SHP77 treated with DMSO at 0.1 percent for 48 hours (cell line): ENCODE data around the gene CCRL2.
"Not testable (repeated sequence)": the region's sequence is repeated elsewhere in the genome, so short reads cannot be mapped to it uniquely, and the experiment has no call there.

Experiments
- DNase-seq: peaks from one replicate; lab custom pipeline; 2025; lab: John Stamatoyannopoulos, UW

The CCRL2 gene

DNA sequence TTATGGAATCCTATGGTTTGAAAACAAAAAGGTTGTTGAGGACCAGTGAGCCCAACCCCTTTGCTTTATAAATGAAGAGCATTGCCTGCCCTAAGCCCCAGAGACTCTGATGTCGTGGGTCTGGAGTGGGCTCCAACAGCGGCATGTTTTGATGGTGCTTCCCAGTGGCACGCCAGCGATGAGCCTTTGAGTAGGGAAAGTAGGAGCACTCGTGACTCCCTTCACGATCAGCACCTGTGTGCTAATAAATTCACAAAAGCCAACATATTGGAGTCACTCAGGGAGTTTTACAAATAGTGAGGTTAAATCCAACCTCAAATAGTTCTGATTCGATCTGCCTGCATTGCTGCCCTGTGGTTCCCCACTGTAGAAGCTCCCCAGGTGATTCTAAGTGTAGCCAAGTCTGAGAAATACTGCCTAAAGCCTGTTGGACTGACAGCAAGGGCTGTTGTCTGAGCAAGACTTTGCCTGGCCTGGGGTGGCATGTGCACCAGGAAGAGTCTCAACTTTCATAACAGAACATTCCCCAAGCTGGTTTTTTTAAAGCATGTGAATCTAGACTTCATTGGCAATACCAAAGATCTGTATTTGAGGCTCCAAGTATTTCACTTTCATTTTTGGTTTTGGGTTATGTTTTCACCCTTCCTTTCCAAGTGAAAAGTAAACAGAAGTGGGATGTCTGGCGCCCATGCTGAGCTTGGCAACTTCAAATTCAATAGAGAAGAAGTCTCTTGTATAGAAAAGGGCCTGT lies 26.4 kb upstream of the CCRL2 start:
- DNase-seq, result no peak

DNA sequence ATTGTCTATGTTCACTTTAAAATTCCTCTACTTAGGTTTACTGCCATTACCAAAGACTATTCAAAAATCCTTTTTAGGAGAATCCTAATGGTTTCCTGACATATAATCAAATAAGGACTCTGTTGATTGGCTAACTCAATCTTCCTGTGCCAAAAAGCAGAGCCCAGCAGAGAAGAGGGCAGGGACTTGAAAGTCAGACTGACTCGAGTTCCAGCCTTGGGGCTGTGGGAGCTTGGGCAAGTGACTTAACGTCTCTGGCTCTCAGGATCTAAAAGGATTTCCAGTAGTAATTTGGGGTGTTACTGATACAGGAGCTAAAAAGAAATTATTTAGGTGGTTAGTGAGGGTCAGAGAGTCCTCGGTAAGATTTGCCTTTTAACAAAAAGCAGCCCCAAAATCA lies 25.4 kb upstream of the CCRL2 start:
- no peak for DNase-seq

DNA sequence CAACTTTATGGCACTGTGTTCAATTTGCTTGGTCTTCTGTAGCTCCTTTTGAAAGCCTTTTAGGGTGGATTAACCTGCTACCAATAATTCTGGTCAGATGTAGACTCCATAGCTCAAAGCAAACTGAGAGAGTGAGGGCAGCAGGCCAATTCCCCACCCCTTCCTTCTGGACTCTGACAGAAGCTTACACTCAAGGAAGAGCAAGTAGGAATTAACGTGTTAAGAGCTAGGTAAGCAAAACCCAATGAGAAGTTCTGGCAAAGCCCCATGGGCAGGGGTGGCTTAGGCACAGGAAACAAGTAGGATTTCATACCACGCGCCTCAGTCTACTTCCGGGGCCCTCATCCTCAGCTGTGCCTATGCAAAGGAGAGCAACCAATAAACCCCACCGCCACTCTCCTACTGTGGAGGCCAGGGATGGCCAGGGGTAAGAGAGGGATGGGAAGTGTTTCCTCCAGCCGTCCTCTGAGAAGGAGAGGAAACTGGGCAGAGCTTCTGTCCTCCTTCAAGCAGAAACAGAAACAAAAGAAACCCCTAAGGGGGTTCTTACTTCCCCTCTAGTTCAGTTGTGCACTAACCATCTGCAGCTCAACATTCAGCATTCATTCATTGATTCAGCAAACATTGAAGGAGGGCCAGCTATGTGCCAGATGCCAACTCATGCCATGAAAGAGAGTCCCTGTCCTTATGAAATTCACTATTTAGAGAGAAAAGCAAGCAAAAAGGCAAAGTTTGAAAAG lies 23.7 kb upstream of the CCRL2 start:
- DNase-seq, result no peak

DNA sequence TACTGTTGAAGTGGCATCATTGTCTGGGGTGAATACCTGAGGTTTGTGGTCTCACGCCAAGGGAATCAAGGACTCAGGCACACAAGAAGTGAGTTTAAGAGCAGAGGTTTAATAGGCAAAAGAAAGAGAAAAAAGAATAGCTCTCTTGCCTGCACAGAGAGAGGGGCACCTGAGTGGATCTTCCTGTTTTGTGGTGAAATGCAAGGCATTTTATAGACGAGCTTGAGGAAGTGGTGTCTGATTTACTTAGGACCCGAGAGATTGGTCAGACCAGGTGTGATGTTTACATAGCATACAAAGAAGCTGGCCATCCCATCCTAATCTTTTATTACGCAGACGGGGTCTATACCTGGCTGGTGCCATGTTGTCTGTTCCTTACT lies 23.1 kb upstream of the CCRL2 start:
- no peak for DNase-seq

DNA sequence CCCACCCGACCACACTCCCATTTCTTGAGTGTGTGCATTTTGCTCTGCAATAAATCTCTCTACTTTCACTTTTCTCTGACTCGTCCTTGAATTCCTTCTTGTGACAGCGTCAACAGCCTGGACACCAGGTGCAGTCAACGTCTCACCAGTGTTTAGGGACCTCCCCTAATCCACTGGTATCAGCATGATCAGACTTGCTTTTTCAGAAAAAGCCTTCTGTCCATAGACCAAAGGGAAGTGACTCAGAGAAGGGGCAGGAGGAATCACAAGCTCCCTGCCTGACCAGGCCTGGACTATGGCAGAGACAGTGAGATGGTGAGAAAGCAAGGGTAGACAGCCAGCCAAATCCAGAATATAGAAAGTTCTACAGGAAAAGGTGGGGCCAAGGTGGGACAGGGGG lies 20.9 kb upstream of the CCRL2 start:
- DNase-seq, result no peak

DNA sequence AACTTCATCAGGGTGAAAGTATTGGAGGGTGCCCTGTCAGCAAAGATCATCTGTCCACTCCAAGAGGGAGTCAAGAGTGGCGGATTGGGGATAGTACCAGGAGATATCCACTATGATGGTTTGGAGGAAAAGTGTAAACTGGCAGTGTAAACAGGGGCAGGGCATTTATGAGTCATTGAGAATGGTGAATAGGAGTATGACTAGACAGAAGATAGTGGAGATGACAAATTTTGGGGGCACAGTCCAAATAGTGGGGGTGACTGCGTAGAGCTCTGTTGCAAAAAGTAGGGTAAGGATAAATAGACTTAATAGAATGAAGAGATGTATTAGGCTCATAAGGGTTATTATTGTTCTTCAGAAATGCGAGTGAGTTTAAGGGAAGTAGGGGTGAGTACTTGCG lies 18.2 kb upstream of the CCRL2 start:
- not testable (repeated sequence) for DNase-seq

DNA sequence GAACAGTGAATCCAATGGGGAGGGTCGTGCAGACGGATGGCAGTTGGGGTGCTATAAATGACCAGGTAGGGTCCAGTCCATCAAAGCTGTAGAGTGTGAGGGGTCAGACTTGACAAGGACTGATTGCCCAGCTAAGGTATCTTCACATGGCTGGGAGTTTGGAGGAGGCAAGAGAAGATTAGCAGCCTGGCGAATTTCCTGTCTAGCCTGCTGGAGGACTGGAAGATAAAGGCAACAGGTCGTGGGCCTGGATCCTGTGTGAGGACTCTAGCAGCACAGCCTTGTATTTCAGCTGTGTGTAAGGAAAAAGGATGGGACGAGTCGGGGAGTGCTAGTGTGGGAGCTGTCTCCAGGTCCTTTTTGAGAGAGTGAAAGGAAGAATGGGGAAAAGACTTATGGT lies 17.8 kb upstream of the CCRL2 start:
- DNase-seq, result no peak

DNA sequence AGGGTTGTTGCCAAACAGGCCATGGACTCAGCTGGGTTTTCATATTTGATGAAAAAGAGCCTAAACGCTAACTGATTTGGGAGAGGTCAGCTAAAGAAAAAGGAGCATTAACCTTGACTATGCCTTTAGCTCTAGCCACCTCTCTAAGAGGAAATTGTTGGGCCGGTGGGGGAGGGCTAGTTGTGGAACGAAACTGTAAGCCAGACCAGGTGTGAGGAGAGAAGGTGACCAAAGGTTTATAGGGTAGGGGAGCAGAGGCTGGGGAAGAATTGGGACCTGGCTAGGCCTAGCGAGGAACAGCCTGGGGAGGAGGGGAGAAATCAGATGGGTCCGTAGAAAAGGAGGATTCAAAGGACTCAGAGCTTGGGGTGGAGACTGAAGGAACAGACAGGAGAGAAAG lies 15.5 kb upstream of the CCRL2 start:
- DNase-seq, result not testable (repeated sequence)

DNA sequence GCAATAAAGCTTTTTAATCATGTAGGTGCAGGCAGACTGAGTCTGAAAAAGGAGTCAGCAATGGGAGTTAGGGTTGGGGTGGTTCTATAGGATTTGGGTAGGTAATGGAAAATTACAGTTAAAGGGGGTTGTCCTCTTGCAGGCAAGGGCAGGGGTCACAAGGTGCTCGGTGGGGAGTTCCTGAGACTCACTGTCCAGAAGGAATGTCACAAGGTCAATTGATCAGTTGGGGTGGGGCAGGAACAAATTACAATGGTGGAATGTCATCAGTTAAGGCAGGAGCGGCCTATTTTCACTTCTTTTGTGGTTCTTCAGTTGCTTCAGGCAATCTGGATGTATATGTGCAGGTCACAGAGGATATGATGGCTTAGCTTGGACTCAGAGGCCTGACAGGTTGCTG lies 14.0 kb upstream of the CCRL2 start:
- DNase-seq, result no peak

DNA sequence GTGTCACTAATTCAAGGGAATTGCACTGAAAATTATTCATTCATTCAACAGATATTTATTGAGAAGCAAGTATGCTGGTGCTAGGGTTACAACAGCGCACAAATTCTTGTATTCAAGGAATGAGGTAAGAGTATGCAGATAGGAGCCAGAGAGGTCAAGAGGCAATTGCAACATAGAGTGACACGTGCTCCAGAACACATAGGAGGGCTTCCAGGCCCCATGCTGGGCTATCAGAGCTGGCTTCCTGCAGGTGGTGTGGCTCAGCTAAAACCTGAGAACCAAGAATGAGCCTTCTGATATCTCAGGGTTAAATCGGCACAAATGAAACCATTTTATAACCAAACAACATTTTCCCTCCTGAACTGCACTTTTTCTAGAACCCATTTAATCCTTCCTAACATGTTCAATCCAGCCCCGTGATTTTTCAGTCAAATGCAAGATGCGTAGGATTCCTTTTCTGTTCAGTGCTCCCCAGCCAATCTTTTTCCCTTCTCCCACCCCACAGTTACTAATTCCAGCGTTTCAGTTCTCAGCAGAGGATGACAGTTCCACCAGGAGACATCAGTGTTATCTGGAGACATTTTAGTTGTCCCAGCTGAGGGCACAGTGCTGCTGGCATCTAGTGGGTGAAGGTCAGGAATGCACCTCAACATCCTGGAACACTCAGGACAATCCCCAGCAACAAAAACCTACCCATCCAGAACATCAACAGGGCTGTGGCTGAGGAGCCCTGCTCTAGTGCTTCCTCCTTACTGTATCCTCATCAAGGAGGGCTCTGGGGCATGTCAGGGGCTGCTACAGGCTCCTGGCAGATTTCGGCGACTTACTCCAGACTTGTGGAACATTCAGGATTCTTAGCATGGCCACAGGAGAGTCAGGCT lies 13.3 kb upstream of the CCRL2 start:
- no peak for DNase-seq

DNA sequence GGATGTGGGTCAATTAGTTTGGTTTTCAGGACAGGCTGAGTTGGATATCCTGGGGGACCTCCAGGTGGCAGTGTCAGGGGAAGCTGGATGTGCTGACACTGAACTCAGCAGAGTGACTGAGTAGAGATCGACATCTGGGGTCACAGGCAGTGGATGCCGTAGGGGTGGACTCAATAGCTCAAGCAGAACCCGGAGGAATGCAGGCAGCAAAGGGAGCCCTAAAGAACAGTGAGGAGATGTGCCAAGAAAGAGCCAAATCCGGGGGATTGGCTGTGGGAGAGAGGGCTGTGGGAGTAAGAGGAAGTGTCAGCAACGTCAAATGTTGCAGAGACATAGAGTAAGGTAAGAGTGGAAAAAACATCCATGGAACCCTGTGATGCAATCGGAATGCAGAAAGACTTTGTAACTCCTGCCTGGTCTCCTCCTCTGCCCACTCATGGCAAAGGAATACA lies 11.8 kb upstream of the CCRL2 start:
- DNase-seq, result no peak

DNA sequence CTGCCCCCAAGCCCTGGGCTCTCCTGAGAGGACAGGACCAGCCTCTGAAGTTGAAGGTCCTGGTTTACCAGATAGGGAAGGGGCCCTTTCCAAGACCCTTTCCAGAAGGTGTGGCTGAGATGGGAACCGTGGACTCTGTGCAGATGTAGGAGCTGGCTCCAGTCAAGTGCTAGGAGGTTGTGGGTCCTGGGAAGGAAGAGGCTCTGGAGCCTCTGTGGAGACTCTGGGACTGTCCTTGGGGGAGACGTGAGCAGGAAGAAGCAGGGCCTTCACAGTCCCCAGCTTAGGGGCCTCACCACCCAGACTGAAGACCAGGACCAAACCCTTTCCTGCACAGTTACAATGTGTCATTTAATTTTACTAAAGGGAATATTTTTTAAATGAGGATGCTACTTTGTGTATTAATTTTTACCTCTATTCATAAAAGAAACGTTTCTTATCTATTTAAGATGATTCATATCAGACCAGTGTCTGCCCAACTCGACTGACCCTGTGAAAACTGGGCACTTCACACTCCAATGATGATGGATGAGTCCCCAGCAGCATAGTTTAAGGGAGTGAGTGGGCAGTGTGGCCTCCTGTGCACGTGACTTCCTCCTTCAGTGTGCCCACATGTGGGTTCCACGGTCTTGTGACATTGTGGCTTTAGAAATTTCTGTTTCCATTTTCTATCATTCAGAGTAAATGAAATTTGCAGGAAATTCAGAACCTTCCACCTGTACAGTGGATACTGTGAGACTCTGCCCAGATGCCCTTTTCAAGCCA lies 11.1 kb upstream of the CCRL2 start:
- no peak for DNase-seq

DNA sequence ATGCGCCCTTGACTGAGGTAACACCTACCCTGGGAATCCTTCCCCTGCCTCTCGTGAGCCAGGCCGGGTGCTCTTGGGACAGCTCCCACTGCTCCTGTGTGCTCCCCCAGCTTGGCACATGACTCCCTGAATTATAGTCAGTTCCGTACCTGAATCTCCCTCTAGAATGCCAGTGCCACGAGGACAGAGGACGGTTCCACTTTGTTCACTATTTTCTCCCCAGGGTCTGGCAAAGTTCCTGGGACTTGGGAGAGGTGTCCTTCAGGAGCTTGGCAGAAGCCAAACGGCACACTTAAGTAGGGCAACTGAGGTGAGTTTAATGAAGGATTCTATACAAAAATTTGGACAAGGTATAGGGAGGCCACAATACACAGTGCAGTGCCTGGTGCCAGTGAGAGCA lies 9.9 kb upstream of the CCRL2 start:
- DNase-seq, result no peak

DNA sequence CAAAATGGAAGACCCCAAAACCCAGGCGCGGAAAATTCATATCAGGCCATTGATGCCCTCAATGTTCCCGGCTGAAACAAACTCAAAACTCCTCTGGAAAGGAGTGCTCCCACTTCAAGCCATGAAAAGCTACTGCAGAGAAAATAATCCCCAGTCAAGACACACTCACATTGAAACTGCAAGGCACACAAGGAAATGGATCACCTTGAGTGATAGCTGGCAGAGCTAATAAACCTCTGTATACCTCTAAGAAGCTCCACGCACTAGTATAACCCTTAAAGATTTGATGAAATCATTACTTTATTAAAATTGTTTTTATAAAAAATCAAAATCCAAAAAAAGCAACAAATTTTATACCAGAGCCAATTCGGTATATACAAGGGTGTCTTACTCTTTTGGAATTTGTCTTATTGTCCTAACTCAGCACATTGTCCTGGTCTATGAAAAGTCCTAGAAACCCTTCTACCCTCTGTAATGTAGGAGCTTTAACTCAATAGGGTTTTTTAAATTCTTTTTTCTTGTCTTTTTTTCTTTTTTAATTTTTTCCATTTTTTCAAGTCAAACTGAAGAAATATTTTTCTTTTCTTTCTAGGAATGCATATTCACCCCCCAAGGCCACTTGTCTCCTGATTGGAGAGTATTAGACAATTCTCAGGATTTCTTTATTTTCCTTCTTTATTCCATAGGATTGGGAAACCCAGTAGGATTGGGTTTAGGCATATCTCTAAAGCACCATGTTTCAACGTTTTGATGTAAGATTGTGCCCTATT lies 8.7 kb upstream of the CCRL2 start:
- DNase-seq, result no peak

DNA sequence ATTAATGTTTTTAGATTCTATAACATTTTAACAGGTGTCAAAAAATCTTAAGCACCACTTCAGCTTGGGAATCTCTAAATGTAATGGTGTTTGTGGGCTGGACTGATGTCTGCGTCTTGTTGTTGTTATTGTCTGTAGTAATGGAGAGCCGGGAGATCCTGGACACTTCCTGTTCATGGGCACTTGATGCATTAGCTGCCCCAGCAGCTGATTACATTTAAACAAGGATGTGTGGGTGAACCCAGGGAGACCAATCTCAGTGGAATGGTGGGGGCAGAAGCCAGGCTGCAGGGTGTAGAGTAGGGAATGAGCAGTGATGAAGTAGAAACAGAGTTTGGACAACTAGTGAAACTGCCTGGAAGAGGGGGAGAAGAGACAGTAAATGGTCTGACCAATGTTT lies 8.0 kb upstream of the CCRL2 start:
- DNase-seq, result no peak

DNA sequence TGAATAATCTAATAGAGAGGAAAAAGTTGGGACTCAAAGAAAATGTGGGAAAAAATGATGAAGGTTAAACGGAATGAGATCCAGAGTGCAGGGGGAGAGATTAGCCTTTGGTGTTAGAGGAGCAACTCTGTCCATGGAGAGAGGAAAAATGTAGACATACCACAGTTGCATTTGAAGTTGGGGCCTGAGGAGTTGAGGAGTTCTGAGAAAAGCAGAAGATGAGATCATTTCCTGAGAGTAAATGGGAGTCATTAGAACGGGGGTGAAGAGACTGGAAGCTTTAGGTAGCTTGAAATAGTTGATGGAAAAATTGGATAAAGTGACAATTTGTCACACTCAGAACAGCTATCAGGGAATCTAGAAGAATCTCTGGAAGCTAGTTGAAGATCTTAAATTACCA lies 7.5 kb upstream of the CCRL2 start:
- no peak for DNase-seq

DNA sequence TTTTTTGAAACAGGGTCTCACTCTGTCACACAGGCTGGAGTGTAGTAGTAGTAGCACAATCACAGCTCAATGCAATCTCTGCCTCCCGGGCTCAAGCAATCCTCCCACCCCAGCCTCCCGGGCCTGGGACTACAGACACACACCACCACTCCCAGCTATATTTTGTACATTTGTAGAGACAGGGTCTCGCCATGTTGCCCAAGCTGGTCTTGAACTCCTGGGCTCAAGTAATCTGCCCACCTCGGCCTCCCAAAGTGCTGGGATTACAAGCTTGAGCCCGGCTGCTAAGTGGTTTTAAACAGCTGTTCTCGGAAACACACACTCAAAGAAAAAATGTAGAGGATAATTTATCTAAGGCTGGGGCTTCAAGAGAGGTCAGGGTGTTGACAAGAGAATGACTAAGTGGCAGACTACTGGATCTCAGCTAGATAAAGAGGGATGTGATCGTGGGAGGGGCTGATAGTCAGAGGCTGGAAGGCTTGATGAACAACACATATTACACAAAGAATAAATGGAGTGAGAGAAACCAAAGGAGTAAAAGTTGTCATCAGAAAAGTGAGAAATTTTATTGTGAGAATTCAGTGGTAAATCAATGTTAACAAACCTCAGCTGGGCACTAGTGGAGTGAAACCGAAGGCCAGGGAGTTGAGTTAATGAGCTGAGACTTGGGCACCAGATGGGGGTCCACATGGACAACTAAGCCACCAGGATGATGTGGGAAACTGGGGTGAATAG lies 6.9 kb upstream of the CCRL2 start:
- no peak for DNase-seq

DNA sequence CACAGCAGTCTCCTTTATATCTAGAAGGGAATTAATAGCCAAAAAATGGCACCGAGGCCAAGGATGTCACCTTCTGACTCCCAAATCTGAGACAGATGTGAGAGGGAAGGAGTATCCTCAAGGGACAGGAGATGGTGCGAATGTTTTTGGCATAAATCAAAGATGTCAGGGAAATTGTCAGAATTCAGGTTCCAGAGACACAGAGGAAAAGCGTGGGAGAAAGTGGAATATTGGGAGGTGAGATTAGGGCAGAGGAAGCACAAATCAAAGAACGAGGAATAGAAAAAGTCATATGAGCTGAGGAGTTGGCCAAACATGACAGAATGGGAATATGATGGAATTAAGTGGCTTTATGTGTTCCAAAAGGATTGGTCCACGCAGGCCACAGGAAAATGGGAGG lies 6.2 kb upstream of the CCRL2 start:
- DNase-seq, result no peak

DNA sequence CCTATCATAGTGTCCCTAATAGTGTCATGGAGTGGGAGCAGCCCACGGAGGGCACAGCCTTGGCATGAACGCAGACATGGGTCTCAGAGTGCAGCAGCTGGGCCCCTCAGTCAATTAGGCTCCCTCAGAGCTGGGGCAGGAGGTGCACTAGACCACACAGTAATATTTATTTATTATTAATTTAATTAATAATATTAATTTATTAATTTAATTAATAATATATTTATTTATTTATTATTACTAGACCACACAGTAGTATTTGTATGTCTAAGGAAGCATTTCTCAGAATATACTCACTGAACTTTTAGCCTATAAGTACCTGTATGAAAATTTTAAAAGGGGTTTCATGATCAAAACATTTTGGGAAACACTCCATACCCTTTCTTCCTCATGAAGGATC lies 5.5 kb upstream of the CCRL2 start:
- no peak for DNase-seq

DNA sequence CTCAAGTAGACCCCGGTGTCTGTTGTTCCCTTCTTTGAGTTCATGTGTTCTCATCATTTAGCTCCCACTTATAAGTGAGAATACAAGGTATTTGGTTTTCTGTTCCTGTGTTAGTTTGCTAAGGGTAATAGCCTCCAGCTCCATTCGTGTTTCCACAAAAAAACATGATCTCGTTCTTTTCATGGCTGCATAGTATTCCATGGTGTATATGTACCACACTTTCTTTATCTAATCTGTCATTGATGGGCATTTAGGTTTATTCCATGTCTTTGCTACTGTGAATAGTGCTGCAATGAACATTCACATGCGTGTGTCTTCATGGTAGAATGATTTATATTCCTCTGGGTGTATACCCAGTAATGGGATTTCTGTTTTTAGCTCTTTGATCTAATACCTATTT lies 4.2 kb upstream of the CCRL2 start:
- not testable (repeated sequence) for DNase-seq
